GM20000 (cell line): ENCODE results near the gene DYNAP.

Source experiments
- DNase-seq: peaks from one replicate; pipeline ENCODE4 v3.0.0; 2012; ENCODE audit warnings: low spot score
- CTCF ChIP-seq: IDR thresholded peaks from 2 replicates; pipeline ENCODE4 v1.5.1; 2012; ENCODE audit warnings: mild to moderate bottlenecking, control low read depth; ENCODE audit errors: extremely low read depth, missing control alignments

DYNAP gene

GRCh38 chr18:54636217-54636616 is 45.2 kb downstream of the DYNAP start:
- no peak for DNase-seq
- no peak for TF ChIP-seq CTCF

DNA sequence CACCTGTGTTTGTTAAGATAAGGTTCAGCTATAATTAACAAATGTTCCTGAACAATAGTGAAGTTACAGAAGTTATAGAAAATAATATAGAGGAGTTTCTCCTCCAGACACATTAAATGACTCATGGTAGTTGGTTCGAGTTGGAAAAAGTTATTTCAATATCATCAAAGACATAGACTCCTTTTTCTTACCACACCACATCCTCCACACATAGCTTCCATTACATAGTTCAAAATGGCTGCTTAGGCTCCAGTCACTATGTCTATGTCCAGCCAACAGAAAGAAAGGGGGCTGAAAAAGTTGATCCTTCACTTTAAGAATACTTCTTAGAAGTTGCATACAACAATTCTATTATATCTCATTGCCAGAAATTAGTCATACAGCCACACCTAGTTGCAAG is 50.7 kb downstream of the DYNAP start:
- no peak for DNase-seq
- TF ChIP-seq CTCF: no peak

GRCh38 chr18:54647176-54647575 is 56.1 kb downstream of the DYNAP start:
- no peak for TF ChIP-seq CTCF
- DNase-seq: peak; percentile 15
